IPS-NIHi11 (cell line): ENCODE data around the gene RABGAP1L.
"Not testable (repeated sequence)": the region's sequence is repeated elsewhere in the genome, so short reads cannot be mapped to it uniquely, and the experiment has no call there.

ENCODE experiments used
- DNase-seq: peaks from one replicate; pipeline ENCODE4 v3.0.0; 2012; ENCODE audit warnings: mixed read lengths, low spot score

The RABGAP1L gene

DNA sequence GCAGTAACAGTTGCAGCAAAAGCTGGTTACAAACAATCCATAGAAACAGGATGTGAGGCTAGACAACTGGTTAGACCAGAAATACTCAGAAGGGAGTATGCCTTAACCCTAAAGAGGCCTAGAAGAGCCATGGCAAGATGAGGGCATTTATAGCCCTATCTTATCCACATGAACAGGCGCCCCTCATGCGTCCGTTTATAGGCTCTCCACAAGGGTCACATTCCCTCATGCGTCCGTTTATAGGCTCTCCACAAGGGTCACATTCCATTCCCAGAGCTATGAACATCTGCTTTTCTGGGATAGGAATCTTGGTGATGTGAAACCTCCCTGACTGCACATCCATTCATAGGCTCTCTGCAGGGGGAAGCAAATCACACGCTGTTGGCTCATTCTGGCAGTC, 416.8 kb downstream of the RABGAP1L start:
- not testable (repeated sequence) for DNase-seq

DNA sequence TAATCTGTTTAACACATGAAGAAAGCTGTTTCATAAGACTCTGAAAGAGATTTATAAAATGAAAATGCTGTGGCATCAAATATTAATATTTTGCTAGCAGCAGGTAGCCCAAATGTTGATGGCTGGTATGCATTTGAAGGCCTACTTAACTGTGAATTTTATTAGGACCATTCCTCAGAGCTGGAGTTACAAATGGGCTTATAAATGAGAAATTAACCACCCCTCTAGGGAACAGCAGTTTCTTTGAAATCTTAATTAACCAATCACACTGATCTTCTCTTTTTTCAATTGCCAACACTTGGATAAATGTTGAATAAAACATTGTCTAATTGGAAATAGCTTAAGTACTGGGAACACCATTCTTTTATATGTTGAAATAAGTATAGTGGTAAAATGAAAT, 418.4 kb downstream of the RABGAP1L start:
- DNase-seq: no peak

DNA sequence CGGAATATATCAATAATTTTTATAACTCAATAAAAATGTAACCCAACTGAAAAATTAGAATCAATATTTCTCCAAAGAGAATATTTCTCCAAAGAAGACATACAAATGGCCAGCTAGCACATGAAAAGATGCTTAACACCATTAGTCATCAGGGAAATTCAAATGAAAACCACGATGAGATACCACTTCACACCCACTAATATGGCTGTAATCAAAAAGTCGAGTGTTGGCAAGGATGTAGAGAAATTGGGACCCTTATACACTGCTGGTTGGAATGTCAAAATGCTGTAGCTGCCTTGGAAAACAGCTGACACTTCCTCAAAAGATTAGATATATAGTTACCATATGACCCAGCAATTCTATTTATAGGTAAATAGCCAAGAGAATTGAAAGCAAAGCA, 421.5 kb downstream of the RABGAP1L start:
- no peak for DNase-seq

DNA sequence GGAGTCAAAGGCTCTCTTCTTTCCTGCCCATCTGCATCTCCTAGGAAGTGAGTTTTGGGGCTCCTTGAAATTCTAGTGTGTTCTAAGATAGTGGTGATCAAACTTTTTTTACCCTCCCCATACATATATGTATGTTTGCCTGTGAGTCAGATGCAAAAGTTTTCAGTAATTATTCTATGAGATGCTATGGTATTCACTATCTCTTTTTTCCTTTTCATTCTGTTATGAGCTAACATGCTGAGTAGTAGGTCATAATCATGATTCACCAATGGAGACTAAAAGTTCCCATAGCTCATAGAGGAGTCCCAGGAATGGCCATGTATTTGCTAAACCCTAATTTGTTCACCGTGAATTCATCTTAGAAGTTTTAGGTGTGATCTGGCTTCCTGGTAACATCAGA, 424.0 kb downstream of the RABGAP1L start:
- DNase-seq: no peak

DNA sequence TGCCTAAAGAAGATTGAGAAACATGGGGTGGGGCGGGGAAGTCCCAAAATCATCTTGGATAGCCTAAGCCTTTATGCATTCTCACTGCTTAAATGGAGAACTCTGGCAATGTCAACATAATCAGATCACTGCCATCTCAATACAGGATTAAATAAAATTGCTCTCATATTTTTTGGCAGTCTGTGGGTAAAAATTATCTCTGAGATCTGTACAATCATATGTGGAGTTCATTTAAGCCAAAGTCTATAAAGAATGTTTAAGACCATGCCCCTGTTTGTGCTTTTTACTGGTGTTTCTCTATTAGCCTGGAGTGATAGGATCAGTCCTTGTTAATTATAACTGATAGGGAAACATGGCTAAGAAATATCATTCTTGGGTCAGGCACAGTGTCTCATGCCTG, 424.8 kb downstream of the RABGAP1L start:
- DNase-seq: no peak

DNA sequence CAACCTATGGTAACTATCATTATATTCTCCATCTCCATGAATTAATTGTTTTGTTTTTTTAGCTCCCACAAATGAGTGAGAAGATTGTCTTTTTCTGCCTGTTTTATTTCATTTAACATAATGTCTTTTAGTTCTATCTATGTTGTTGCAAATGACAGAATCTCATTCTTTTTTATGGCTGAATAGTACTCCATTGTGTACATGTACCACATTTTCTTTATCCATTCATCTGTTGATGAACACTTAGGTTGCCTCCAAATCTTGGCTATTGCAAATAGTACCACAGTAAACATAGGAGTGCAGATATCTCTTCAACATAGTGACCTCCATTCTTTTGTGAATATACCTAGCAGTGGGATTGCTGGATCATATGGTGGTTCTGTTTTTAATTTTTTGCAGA, 429.3 kb downstream of the RABGAP1L start:
- not testable (repeated sequence) for DNase-seq

DNA sequence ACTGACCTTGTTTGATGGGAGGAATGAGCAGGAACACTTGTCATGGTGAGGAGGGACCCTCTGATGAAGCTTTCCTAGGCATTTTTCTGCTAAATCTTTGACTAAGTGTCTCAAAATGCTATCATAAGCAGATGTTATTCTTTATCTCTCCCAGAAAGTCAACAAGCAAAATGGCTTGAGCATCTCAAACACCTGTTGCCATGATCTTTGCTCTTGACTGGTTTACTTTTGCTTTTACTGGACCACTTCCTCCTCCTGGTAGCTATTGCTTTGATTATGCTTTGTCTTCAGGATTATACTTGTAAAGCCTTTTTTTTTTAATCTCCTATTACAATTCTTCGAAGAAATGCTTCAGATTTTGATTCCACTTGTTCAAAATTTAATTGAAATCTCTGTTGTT, 445.9 kb downstream of the RABGAP1L start:
- DNase-seq: no peak

DNA sequence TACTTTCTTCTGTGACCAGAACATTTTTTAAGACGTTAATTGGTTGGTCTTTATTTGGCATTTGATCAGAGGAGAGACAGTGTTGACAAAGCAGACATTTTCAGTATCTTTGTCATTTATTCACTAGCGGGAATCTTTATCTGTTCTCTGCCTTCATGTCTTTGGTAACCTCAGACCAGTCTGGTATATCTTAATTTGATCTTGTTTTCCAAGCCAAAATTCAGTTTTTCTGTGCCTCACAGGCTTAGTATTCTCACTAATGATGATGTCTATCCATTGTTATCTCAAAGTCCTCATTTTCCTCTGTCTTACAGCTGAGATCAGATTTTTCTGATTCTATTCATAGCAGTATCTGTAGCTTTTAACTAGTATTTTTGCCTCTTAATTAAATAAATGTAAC, 447.2 kb downstream of the RABGAP1L start:
- no peak for DNase-seq

DNA sequence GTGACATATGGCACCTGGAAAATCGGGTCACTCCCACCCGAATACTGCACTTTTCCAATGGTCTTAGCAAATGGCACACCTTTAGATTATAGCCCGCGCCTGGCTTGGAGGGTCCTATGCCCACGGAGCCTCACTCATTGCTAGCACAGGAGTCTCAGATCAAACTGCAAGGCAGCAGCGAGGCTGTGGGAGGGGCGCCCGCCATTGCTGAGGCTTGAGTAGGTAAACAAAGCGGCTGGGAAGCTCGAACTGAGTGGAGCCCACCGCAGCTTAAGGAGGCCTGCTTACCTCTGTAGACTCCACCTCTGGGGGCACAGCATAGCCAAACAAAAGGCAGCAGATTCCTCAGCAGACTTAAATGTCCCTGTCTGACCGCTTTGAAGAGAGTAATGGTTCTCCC, 458.6 kb downstream of the RABGAP1L start:
- DNase-seq: not testable (repeated sequence)

DNA sequence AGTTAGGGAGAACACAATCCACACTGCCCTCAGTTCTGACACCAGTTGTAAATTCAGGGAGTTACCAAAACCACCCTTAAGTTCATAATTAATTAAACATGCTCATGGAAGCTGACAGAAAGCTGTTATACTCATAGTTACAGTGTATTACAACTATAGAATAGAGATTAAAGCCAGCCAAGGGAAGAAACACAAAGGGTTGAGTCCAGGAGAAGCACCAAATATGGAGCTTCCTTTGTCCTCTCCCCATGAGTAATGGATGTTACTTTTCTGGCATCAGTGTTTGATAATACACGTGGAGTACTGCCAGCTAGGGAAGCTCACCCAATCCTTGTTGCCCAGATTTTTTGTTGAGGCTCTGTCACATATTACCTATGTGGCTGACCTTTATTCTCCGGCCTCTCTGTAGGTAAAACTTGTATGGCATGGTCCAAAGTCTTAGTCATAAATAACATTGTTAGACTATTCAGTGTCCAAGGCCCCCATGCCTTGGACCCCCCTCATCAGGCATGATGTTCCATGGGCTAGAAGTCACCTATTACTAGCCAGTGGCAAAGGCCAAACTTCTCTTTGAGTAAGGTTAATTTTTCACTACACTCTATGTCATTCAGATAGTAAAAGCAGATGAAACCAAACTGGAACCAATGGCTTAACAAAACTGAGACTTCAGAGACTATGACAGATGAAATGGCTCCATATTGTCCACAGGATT, 464.2 kb downstream of the RABGAP1L start:
- no peak for DNase-seq

DNA sequence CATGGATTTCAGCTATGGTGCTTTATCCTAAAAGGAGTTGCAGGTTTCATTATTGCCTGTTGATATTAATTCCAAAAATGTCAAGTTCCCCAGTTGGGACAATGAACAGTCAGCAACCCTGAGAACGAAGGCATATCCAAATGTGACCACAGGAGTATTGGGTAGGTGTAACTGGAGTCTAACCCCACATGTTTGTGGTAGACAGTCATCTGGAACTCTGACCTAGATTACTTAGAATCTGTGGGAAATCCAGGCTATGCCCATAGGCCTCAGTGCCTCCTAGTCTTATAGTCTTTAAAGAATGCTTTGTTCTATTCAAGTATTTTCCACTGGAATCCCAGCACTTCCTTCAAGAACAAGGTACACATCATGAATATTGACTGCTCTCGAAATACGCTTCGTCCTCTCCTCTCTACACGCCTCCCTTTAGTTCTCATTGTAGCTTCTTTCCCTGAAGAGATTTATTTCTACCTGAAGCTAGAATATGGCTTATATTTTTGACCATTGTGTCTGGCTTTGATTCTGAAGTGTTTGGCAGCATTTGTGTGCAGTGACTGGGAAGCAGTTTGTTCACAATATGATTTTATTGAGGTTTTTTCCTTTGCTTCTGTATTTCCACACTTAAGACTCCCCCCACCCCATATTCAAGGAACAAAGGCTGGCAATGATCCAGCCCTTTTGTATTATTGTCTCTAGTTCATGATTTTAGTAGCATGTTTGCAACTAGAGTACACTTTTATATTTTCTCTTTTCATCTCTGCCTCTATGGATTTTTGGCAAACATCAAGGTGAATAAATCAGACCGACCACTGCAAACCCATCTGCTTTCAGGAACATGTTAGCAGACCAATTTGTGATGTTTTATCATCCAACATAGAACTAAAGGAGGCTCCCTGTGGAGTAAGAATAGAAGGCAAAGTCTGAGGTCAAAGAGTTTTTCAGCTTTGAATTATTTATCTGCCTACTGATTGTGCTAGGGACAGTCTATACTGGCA, 467.0 kb downstream of the RABGAP1L start:
- no peak for DNase-seq

DNA sequence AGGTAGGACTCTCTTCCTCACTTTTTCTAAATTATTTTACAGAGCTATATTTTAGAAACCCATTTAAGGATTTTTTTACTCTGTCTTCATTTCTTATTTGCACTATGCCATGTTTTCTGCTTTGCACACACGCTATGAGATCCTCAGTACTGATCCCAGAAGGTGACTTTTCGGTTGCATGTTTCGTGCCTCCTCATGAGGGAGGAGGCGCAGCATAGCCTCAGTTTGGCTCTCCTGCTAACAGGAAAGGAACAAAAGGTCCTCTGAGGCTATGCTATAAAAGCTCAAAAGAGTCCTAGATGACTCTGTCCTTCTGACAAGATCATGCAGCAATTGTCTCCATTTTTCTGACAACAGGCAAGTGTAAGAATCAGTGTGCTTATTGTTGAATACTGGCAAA, 478.2 kb downstream of the RABGAP1L start:
- DNase-seq: no peak

DNA sequence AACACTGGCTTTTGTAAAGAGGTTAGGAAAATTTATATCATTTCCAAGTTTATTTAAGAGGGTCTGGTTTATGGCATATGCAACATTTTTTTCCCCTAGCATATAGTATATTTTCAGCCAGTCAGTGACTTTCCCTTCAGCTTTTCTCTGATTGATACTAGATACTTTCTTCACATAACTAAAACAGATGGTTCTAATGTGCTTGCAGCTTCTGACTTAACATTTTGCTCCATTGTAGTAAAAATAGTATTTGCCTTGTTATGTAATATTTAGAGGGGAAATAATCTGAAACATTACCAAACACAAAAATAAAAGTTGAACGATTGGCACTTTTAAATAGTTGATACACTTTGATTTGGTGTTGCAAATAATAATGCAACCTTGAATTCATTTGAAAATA, 480.1 kb downstream of the RABGAP1L start:
- DNase-seq: no peak

DNA sequence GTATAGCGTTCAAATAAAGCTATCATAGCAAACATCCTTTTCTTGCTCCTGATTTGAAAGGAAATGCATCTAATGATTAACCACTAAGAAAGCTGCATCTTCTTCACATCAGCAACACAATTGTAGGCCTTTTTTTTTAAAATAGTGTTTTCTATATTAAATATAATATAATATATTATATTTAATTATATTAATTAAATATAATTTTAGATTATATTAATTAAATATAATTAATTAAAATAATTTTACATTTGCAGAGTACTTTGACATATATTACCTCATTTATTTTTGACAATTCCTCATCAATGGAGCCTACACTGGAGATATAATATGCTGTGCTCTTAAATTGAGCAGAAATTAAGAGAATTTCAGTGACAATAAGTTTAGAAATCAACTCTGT, 481.5 kb downstream of the RABGAP1L start:
- no peak for DNase-seq

DNA sequence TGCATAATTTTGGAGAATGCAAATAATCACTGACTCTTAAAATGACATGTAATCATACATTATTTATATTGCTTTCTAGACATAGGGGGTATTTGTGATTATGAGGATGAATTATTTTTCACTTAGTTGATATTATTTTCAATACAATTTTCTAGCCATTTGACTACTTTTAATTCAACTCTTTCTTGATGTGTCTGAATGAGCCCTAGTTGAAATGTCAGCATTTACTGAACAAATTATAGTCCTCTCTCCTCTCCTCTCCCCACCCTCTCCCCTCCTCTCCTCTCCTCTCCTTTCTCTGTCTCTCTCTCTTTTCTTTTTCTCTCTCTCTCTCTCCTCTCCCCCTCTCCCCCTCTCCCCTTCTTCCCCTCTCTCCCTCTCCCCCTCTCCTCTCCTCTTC, 483.1 kb downstream of the RABGAP1L start:
- no peak for DNase-seq

DNA sequence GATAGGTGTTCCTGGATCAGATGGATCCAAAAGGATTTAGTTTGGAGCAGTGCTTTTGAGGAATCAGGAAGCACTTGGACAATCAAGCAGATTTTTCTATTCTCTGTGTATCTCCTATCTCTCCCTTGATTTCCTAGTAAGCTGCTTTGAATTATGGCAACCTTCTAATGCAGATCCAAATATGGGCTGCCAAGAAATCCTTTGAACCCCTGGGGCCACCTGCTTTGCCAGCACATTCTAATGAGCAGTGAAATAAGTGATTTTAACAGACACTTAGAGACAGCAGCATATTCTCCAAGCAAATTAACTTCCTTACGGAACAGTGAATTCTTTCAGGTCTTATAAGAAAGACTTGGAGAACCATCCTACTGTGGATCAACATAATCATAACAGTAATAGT, 483.9 kb downstream of the RABGAP1L start:
- DNase-seq: no peak

DNA sequence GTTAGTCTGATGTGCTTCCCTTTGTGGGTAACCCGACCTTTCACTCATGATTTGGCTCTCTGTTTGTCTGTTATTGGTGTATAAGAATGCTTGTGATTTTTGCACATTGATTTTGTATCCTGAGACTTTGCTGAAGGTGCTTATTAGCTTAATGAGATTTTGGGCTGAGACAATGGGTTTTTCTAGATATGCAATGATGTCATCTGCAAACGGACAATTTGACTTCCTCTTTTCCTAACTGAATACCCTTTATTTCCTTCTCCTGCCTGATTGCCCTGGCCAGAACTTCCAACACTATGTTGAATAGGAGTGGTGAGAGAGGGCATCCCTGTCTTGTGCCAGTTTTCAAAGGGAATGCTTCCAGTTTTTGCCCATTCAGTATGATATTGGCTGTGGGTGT, 490.3 kb downstream of the RABGAP1L start:
- DNase-seq: not testable (repeated sequence)

DNA sequence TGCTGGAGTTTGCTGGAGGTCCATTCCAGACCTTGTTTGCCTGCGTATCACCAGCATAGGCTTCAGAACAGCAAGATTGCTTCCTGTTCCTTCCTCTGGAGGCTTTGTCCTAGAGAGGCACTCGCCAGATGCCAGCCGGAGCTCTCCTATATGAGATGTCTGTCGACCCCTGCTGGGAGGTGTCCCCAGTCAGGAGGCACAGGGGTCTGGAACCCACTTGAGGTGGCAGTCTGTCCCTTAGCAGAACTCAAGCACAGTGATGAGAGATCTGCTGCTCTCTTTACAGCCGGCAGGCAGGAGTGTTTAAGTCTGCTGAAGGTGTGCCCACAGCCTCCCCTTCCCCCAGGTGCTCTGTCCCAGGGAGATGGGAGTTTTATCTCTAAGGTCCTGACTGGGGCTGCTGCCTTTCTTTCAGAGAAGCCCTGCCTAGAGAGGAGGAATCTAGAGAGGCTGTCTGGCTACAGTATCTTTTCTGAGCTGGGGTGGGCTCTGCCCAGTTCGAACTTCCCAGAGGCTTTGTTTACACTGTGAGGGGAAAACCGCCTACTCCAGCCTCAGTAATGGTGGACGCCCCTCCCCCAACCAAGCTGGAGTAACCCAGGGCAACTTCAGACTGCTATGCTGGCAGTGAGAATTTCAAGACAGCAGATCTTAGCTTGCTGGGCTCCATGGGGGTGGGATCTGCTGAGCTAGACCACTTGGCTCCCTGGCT, 493.4 kb downstream of the RABGAP1L start:
- no peak for DNase-seq

DNA sequence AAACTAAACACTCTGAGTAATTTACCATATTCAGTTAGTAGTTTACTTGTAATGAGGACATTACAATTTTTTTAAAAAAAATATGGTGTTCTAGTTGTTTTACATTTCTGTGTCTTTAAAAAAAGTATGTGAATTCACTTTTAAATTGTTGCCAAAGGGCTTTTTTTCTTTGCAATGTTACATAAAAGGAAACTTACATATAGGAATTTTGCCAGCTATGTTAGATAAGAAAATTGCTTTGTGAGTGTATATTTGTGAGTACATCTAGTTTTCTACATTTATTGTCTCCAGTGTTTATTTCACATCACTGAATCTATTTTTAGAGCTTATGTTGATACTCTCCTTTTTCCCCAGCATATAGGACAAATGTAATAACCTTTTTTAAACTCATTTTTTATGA, 495.2 kb downstream of the RABGAP1L start:
- DNase-seq: no peak

DNA sequence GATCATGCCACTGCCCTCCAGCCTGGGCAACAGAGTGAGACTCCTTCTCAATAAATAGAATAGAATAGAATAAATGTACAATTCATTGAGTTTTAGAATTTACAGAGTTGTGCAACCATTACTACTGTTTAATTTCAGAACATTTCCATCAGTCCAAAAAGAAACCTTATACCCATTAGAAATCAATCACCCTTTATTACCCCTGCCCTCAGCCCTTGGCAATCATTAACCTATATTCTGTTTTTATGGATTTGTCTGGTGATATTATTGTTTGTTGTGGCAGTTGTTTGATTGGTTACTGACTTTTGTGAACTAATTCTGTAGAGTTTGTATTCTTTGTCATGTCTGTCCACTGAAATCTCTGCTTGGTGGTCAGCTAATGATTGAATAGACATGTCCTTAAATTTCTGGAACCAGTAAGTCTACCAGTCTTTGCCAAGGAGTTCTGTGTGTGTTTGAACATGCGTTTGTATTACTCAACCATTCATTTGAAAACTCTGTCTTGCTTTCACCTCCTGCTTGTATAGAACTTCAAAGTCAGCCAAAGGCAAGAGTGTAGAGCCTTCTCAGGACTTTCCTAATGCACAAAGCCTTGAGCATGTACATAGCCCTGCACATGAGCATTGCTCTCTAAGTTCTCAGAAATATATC, 497.2 kb downstream of the RABGAP1L start:
- no peak for DNase-seq

DNA sequence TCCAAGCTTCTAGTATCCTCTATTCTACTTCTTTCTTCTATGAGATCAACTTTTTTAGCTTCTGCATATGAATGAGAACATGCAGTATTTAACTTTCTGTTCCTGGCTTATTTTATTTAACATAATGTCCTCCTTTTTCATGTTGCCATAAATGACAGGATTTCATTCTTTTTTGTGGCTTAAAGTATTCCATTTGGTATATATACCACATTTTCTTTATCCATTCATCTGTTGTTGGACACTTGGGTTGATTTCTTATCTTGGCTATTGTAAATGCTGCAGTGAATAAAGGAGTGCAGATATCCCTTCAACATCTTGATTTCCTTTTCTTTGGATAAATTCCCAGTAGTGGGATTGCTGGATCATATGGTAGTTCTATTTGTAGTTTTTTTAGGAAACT, 498.1 kb downstream of the RABGAP1L start:
- no peak for DNase-seq

DNA sequence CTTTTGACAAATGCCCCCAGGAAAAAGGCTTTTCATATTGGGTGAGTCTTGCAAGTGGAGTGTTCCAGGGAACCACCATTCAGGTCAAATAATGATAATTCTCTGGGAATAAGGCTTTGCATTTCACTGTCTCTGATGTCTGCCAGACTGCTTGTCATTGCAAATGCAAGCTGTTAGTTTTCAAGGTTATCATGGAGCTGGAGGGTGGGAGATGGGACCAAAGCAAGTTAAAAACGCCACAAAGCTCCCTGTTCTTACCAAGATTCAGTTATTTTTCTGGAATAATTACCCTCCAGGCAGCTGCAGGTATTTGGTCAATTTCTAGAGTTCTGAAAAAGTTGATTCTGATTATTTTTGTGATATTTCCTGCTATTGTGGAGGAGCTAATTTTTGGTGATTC, 498.6 kb downstream of the RABGAP1L start:
- DNase-seq: no peak
